NCI-H2227 (cell line): ENCODE data around the gene WRNIP1.

ENCODE experiments used
- DNase-seq: peaks from one replicate; lab custom pipeline; 2025; ENCODE audit not compliant: unreplicated experiment; lab: John Stamatoyannopoulos, UW

Gene WRNIP1

GRCh38 chr6:2740581-2740980 is 24.6 kb upstream of the WRNIP1 start:
- no peak for DNase-seq

- no peak for DNase-seq
Observed at GRCh38 chr6:2741756-2742155, 23.4 kb upstream of the WRNIP1 start.

GRCh38 chr6:2743280-2744208 is 21.6 kb upstream of the WRNIP1 start:
- no peak for DNase-seq

- peak; percentile 44 for DNase-seq
Observed at GRCh38 chr6:2744209-2744771, 20.9 kb upstream of the WRNIP1 start.

- no peak for DNase-seq
Observed at GRCh38 chr6:2744778-2745177, 20.4 kb upstream of the WRNIP1 start.

- no peak for DNase-seq
Observed at GRCh38 chr6:2745246-2745645, 19.9 kb upstream of the WRNIP1 start.

- DNase-seq: no peak
Observed at GRCh38 chr6:2746557-2747061, 18.6 kb upstream of the WRNIP1 start.

GRCh38 chr6:2748183-2748582 is 17.0 kb upstream of the WRNIP1 start:
- peak; percentile 78 for DNase-seq

GRCh38 chr6:2749969-2750600 is 15.1 kb upstream of the WRNIP1 start:
- peak; percentile 80 for DNase-seq

GRCh38 chr6:2750832-2751231 is 14.4 kb upstream of the WRNIP1 start, which contains the start of gene MYLK4:
Gene MYLK4, minus strand, starts transcription at chr6:2750922. Its CDS starts 1,628 bp downstream, at chr6:2749294.
- no peak for DNase-seq

GRCh38 chr6:2751871-2752270 is 13.3 kb upstream of the WRNIP1 start:
- no peak for DNase-seq

GRCh38 chr6:2752477-2753109 is 12.6 kb upstream of the WRNIP1 start:
- DNase-seq: no peak

GRCh38 chr6:2753110-2753489 is 12.1 kb upstream of the WRNIP1 start:
- DNase-seq: no peak

GRCh38 chr6:2753743-2754142 is 11.4 kb upstream of the WRNIP1 start:
- no peak for DNase-seq

- DNase-seq: no peak
Observed at GRCh38 chr6:2754393-2754792, 10.8 kb upstream of the WRNIP1 start.

- DNase-seq: no peak
Observed at GRCh38 chr6:2754911-2755310, 10.3 kb upstream of the WRNIP1 start.

GRCh38 chr6:2755456-2755855 is 9.7 kb upstream of the WRNIP1 start:
- no peak for DNase-seq

GRCh38 chr6:2756241-2756640 is 9.0 kb upstream of the WRNIP1 start:
- no peak for DNase-seq

- DNase-seq: no peak
Observed at GRCh38 chr6:2756687-2757224, 8.4 kb upstream of the WRNIP1 start.

GRCh38 chr6:2758980-2759379 is 6.2 kb upstream of the WRNIP1 start:
- no peak for DNase-seq
